Chondrocyte (in vitro differentiated cells): ENCODE data around the gene MYO9B. TPM values are rescaled to one million over a fixed set of nuclear protein-coding genes. Genes with fewer than 3 reads are reported as not detected.
A peak's percentile ranks its signal among the peaks of the same experiment; 100 is the strongest.

ENCODE experiments used
- DNase-seq: peaks from one replicate; pipeline ENCODE4 v3.0.0; 2021; ENCODE audit warnings: mixed read lengths, low spot score
- H3K27ac Mint-ChIP-seq: one replicate; pipeline ENCODE4 v1.8.0; 2021; ENCODE audit warnings: mild to moderate bottlenecking, moderate library complexity, mixed read lengths; ENCODE audit not compliant: unreplicated experiment
- H3K27me3 Mint-ChIP-seq: 2 replicates; pipeline ENCODE4 v1.8.0; 2021; ENCODE audit warnings: low read depth, mixed read lengths
- H3K36me3 Mint-ChIP-seq: 2 replicates; pipeline ENCODE4 v1.8.0; 2021; ENCODE audit warnings: low read depth, mixed read lengths
- H3K4me1 Mint-ChIP-seq: 2 replicates; pipeline ENCODE4 v1.8.0; 2021; ENCODE audit warnings: low read depth, mild to moderate bottlenecking, mixed read lengths
- H3K4me3 Mint-ChIP-seq: one replicate; pipeline ENCODE4 v1.8.0; 2021; ENCODE audit warnings: mild to moderate bottlenecking, moderate library complexity, mixed read lengths; ENCODE audit not compliant: unreplicated experiment
- H3K9me3 Mint-ChIP-seq: 2 replicates; pipeline ENCODE4 v1.8.0; 2021; ENCODE audit warnings: low read depth, mixed read lengths
- total RNA-seq: library from RNA; stranded (reverse); gene quantifications from 3 replicates; pipeline ENCODE4 v1.2.1, GENCODE V29; 2021
- TF ChIP-seq, protein P1 (sequence below): fragments of 200-600 bp; sonication (generic); IDR thresholded peaks from 2 replicates; pipeline ENCODE4 v1.5.0; 2021; ENCODE audit warnings: antibody characterized with exemption, mild to moderate bottlenecking, moderate library complexity

MYO9B gene
- total RNA-seq, 1 donor from 2014 or later = 94.6 TPM

GRCh38 chr19:17216058-17216670, 140.6 kb downstream of the MYO9B start:
- TF ChIP-seq, protein P1, sequence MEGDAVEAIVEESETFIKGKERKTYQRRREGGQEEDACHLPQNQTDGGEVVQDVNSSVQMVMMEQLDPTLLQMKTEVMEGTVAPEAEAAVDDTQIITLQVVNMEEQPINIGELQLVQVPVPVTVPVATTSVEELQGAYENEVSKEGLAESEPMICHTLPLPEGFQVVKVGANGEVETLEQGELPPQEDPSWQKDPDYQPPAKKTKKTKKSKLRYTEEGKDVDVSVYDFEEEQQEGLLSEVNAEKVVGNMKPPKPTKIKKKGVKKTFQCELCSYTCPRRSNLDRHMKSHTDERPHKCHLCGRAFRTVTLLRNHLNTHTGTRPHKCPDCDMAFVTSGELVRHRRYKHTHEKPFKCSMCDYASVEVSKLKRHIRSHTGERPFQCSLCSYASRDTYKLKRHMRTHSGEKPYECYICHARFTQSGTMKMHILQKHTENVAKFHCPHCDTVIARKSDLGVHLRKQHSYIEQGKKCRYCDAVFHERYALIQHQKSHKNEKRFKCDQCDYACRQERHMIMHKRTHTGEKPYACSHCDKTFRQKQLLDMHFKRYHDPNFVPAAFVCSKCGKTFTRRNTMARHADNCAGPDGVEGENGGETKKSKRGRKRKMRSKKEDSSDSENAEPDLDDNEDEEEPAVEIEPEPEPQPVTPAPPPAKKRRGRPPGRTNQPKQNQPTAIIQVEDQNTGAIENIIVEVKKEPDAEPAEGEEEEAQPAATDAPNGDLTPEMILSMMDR = no peak
- Mint-ChIP-seq H3K36me3 (peaks cover 18% of the 10 kb centered on the region), H3K27me3 (no peaks in the 10 kb centered on the region), H3K4me3 (peak overlapping the region; percentile 82), H3K9me3 (no peaks in the 10 kb centered on the region), H3K27ac (peak overlapping the region; percentile 97), H3K4me1 (peaks cover 30% of the 10 kb centered on the region)
- no peak for DNase-seq

- H3K27ac Mint-ChIP-seq = no peak overlapping the region
Observed at GRCh38 chr19:17219286-17219685, 143.7 kb downstream of the MYO9B start.

DNA sequence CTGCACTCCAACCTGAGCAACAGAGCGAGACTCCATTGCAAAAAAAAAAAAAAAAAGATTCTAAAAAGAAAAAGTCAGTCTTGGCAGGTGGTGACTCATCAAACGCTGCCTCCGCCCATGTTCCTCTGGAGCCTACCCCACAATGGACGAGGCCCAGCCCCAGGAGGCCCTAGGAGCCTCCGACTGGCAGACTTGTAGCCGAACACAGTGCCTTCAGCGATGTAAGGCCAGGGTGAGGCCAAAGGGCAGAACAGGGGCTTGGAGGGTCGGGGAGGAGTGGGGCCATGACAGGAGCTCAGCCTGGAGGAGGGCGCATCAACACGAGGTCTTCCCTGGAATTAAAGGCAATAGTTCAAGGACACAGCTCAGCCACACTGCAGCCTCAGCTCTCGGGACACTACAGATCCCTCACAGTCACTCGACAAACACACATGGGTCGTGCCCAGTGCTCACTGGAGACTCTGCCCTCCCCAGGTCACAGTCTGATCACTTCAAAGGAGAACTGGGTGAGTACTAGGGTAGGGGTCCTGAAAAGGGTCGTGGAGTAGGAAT, 144.7 kb downstream of the MYO9B start:
- Mint-ChIP-seq H3K4me1 (peaks cover 20% of the 10 kb centered on the region), H3K27me3 (no peaks in the 10 kb centered on the region), H3K36me3 (peaks cover 13% of the 10 kb centered on the region), H3K9me3 (no peaks in the 10 kb centered on the region), H3K4me3 (no peak overlapping the region), H3K27ac (peak overlapping the region; percentile 5)
- TF ChIP-seq, protein P1 = no peak
- no peak for DNase-seq

More at GRCh38 chr19:17219286-17219685, 143.7 kb downstream of the MYO9B start:
- Mint-ChIP-seq H3K9me3 (no peaks in the 10 kb centered on the region), H3K36me3 (peaks cover 13% of the 10 kb centered on the region), H3K4me1 (peaks cover 29% of the 10 kb centered on the region), H3K27me3 (no peaks in the 10 kb centered on the region), H3K4me3 (no peak overlapping the region)
- DNase-seq = no peak
- TF ChIP-seq, protein P1 = no peak

GRCh38 chr19:17225053-17225452, 149.5 kb downstream of the MYO9B start:
- no peaks in the 10 kb centered on the region for H3K27me3 Mint-ChIP-seq

More at GRCh38 chr19:17225053-17225452, 149.5 kb downstream of the MYO9B start:
- Mint-ChIP-seq H3K9me3 (no peaks in the 10 kb centered on the region), H3K36me3 (no peaks in the 10 kb centered on the region), H3K4me1 (peaks cover 15% of the 10 kb centered on the region), H3K27ac (no peak overlapping the region), H3K4me3 (peak overlapping the region; percentile 50)
- TF ChIP-seq, protein P1 = no peak
- DNase-seq = no peak
